SK-N-SH (cell line): ENCODE data around the gene GPM6B.

Source experiments
- GABPA ChIP-seq: IDR thresholded peaks from 2 replicates; pipeline ENCODE4 v1.4.0; 2012; ENCODE audit warnings: low read depth, mild to moderate bottlenecking
- MXI1 ChIP-seq: IDR thresholded peaks from 2 replicates; pipeline ENCODE4 v1.6.1; 2012; ENCODE audit warnings: mild to moderate bottlenecking, low read depth, low read length, improper control_type of control experiment
- NRF1 ChIP-seq: IDR thresholded peaks from 2 replicates; pipeline ENCODE4 v1.6.1; 2012; ENCODE audit warnings: low read depth, mild to moderate bottlenecking, low read length
- POLR2AphosphoS5 ChIP-seq: IDR thresholded peaks from 2 replicates; pipeline ENCODE4 v1.6.1; 2012; ENCODE audit warnings: low read depth, low read length
- RFX5 ChIP-seq: IDR thresholded peaks from 2 replicates; pipeline ENCODE4 v1.6.1; 2012; ENCODE audit warnings: mild to moderate bottlenecking, improper control_type of control experiment, low read length
- RXRA ChIP-seq: IDR thresholded peaks from 2 replicates; pipeline ENCODE4 v1.4.0; 2012; ENCODE audit warnings: low read depth, mild to moderate bottlenecking, borderline replicate concordance
- SIN3A ChIP-seq: IDR thresholded peaks from 2 replicates; pipeline ENCODE4 v1.6.1; 2012; ENCODE audit warnings: low read depth, mild to moderate bottlenecking, low read length, moderate library complexity, borderline replicate concordance
- TCF12 ChIP-seq: IDR thresholded peaks from 2 replicates; pipeline ENCODE4 v1.4.0; 2012
- TEAD4 ChIP-seq: IDR thresholded peaks from 2 replicates; pipeline ENCODE4 v1.4.0; 2012; ENCODE audit warnings: mild to moderate bottlenecking, borderline replicate concordance; ENCODE audit not compliant: insufficient read depth
- TF ChIP-seq, protein P1 (sequence below): IDR thresholded peaks from 2 replicates; pipeline ENCODE4 v1.4.0; 2012; ENCODE audit warnings: low read depth
- TF ChIP-seq, protein P2 (sequence below): fragments of 200-600 bp; sonication (generic); IDR thresholded peaks from 2 replicates; pipeline ENCODE4 v1.6.1; 2017; ENCODE audit warnings: antibody characterized with exemption, mild to moderate bottlenecking, moderate library complexity
- TF ChIP-seq, protein P3 (sequence below): IDR thresholded peaks from 2 replicates; pipeline ENCODE4 v1.6.1; 2012; ENCODE audit warnings: mild to moderate bottlenecking, low read depth, low read length, moderate library complexity
- TF ChIP-seq, protein P4 (sequence below): fragments of 150-350 bp; IDR thresholded peaks from 2 replicates; pipeline ENCODE4 v1.6.1; 2017; ENCODE audit warnings: antibody characterized with exemption, low read length, low read depth, borderline replicate concordance

DNA sequence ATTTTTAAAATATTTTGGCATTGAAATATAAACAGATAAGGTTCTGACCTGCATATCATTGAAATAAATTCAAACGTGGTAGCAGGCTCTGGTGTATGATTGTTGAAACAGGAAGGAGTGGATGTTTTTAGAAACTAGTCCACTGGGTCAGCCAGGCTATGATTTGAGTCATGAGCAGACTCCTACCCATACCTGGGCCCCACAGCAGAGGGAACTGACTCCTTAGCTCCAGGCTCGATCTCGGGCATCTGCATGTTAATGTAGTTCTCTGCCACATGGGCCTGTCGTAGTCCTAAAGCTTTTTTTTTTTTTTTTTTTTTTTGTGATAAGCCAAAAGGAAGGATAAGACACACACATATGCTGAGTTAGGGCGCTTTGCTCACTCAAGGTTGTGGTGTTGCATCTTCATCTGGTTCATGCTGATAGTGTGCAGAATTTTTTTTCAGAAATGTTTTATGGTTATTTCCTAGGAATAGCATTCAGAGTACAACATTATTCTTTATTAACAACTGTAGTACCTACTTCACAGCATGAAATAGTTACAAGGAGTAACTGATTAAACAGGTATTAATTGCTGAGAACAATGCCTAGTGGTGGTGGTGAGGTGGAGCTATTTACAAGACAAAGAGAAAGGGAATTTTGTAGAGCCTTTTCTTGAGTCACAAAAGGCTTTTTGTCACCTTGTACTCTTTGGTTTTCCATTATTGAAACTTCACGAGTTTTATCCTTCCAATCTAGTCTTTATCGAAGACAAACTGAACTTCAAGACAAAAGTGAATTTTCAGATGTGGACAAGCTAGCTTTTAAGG, 55.1 kb downstream of the GPM6B start:
- no peak for TF ChIP-seq GABPA
- no peak for TF ChIP-seq RFX5
- TF ChIP-seq TCF12: no peak
- TF ChIP-seq SIN3A: no peak
- TF ChIP-seq, protein P1, sequence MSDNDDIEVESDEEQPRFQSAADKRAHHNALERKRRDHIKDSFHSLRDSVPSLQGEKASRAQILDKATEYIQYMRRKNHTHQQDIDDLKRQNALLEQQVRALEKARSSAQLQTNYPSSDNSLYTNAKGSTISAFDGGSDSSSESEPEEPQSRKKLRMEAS: no peak
- TF ChIP-seq, protein P2, sequence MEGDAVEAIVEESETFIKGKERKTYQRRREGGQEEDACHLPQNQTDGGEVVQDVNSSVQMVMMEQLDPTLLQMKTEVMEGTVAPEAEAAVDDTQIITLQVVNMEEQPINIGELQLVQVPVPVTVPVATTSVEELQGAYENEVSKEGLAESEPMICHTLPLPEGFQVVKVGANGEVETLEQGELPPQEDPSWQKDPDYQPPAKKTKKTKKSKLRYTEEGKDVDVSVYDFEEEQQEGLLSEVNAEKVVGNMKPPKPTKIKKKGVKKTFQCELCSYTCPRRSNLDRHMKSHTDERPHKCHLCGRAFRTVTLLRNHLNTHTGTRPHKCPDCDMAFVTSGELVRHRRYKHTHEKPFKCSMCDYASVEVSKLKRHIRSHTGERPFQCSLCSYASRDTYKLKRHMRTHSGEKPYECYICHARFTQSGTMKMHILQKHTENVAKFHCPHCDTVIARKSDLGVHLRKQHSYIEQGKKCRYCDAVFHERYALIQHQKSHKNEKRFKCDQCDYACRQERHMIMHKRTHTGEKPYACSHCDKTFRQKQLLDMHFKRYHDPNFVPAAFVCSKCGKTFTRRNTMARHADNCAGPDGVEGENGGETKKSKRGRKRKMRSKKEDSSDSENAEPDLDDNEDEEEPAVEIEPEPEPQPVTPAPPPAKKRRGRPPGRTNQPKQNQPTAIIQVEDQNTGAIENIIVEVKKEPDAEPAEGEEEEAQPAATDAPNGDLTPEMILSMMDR: no peak
- TF ChIP-seq TEAD4: no peak
- no peak for TF ChIP-seq POLR2AphosphoS5
- TF ChIP-seq RXRA: no peak
- TF ChIP-seq MXI1: no peak
- TF ChIP-seq, protein P3, sequence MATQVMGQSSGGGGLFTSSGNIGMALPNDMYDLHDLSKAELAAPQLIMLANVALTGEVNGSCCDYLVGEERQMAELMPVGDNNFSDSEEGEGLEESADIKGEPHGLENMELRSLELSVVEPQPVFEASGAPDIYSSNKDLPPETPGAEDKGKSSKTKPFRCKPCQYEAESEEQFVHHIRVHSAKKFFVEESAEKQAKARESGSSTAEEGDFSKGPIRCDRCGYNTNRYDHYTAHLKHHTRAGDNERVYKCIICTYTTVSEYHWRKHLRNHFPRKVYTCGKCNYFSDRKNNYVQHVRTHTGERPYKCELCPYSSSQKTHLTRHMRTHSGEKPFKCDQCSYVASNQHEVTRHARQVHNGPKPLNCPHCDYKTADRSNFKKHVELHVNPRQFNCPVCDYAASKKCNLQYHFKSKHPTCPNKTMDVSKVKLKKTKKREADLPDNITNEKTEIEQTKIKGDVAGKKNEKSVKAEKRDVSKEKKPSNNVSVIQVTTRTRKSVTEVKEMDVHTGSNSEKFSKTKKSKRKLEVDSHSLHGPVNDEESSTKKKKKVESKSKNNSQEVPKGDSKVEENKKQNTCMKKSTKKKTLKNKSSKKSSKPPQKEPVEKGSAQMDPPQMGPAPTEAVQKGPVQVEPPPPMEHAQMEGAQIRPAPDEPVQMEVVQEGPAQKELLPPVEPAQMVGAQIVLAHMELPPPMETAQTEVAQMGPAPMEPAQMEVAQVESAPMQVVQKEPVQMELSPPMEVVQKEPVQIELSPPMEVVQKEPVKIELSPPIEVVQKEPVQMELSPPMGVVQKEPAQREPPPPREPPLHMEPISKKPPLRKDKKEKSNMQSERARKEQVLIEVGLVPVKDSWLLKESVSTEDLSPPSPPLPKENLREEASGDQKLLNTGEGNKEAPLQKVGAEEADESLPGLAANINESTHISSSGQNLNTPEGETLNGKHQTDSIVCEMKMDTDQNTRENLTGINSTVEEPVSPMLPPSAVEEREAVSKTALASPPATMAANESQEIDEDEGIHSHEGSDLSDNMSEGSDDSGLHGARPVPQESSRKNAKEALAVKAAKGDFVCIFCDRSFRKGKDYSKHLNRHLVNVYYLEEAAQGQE: no peak
- TF ChIP-seq, protein P4, sequence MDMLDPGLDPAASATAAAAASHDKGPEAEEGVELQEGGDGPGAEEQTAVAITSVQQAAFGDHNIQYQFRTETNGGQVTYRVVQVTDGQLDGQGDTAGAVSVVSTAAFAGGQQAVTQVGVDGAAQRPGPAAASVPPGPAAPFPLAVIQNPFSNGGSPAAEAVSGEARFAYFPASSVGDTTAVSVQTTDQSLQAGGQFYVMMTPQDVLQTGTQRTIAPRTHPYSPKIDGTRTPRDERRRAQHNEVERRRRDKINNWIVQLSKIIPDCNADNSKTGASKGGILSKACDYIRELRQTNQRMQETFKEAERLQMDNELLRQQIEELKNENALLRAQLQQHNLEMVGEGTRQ: no peak
- TF ChIP-seq NRF1: no peak
